WTC11 (cell line): Measurements from ENCODE around the gene TTC33. TPM values are rescaled to one million over a fixed set of nuclear protein-coding genes. Genes with fewer than 3 reads are reported as not detected.

Experiments used
- ATAC-seq: fragments of 200-7000 bp; cut with Tn5 transposase; 2 replicates; pipeline ENCODE4 v1.10.0; 2021; ENCODE audit warnings: mild to moderate bottlenecking, moderate library complexity
- CTCF ChIA-PET: fragments of 300-600 bp; sonication (Branson Sonifier 250); formaldehyde crosslinking; loops from one replicate; lab custom pipeline; 2021; ENCODE audit warnings: antibody characterized with exemption; lab: Charles Lee
- POLR2A ChIA-PET: fragments of 350-600 bp; sonication (Branson Sonifier 250); formaldehyde crosslinking; loops from one replicate; lab custom pipeline; 2021; ENCODE audit warnings: antibody characterized with exemption; lab: Charles Lee
- DNase-seq: peaks from one replicate; pipeline ENCODE4 v3.0.0; 2021; ENCODE audit warnings: low spot score
- H3K27ac Mint-ChIP-seq: 2 replicates; pipeline ENCODE4 v1.8.0; 2021; ENCODE audit warnings: mixed read lengths
- H3K27me3 Mint-ChIP-seq: 2 replicates; pipeline ENCODE4 v1.8.0; 2021; ENCODE audit warnings: low read depth, mild to moderate bottlenecking, moderate library complexity, mixed read lengths
- H3K36me3 Mint-ChIP-seq: 2 replicates; pipeline ENCODE4 v1.8.0; 2021; ENCODE audit warnings: mixed read lengths
- H3K4me1 Mint-ChIP-seq: 2 replicates; pipeline ENCODE4 v1.8.0; 2022; ENCODE audit warnings: mixed read lengths
- H3K4me3 Mint-ChIP-seq: 2 replicates; pipeline ENCODE4 v1.8.0; 2021; ENCODE audit warnings: mild to moderate bottlenecking, moderate library complexity, mixed read lengths
- H3K9me3 Mint-ChIP-seq: 2 replicates; pipeline ENCODE4 v1.8.0; 2021; ENCODE audit warnings: mixed read lengths
- ATF6 ChIP-seq: sonication (generic); formaldehyde crosslinking; IDR thresholded peaks from 2 replicates; pipeline ENCODE4 v1.8.1; 2023; ENCODE audit warnings: mild to moderate bottlenecking, missing genetic modification reagents
- CBFB ChIP-seq: sonication (generic); formaldehyde crosslinking; IDR thresholded peaks from 2 replicates; pipeline ENCODE4 v1.8.1; 2022; ENCODE audit warnings: mild to moderate bottlenecking, low read depth, missing genetic modification reagents
- CREM ChIP-seq: sonication (generic); formaldehyde crosslinking; IDR thresholded peaks from 2 replicates; pipeline ENCODE4 v1.8.1; 2022; ENCODE audit warnings: mild to moderate bottlenecking, missing genetic modification reagents, moderate library complexity
- ESRRA ChIP-seq: sonication (generic); formaldehyde crosslinking; IDR thresholded peaks from 2 replicates; pipeline ENCODE4 v1.8.1; 2022; ENCODE audit warnings: mild to moderate bottlenecking, missing genetic modification reagents, borderline replicate concordance
- FOXJ3 ChIP-seq: sonication (generic); formaldehyde crosslinking; IDR thresholded peaks from 2 replicates; pipeline ENCODE4 v1.9.0; 2021; ENCODE audit warnings: missing genetic modification reagents, mild to moderate bottlenecking, borderline replicate concordance
- GABPB1 ChIP-seq: sonication (generic); formaldehyde crosslinking; IDR thresholded peaks from 2 replicates; pipeline ENCODE4 v1.8.1; 2023; ENCODE audit warnings: mild to moderate bottlenecking, missing genetic modification reagents
- HMGXB4 ChIP-seq: sonication (generic); formaldehyde crosslinking; IDR thresholded peaks from 2 replicates; pipeline ENCODE4 v1.8.1; 2023; ENCODE audit warnings: mild to moderate bottlenecking, moderate library complexity, missing genetic modification reagents
- IRF2 ChIP-seq: sonication (generic); formaldehyde crosslinking; IDR thresholded peaks from 2 replicates; pipeline ENCODE4 v1.8.0; 2022; ENCODE audit warnings: low read depth, missing genetic modification reagents, borderline replicate concordance
- NR3C1 ChIP-seq: sonication (generic); formaldehyde crosslinking; conservative IDR thresholded peaks from 2 replicates; pipeline ENCODE4 v1.8.1; 2023; ENCODE audit warnings: low read depth, mild to moderate bottlenecking, missing genetic modification reagents
- PRRX2 ChIP-seq: fragments of 250-450 bp; sonication (Bioruptor Pico); IDR thresholded peaks from 2 replicates; pipeline ENCODE4 v1.8.0; 2021; ENCODE audit warnings: mild to moderate bottlenecking
- SMAD3 ChIP-seq: sonication (generic); formaldehyde crosslinking; IDR thresholded peaks from 2 replicates; pipeline ENCODE4 v1.8.0; 2022; ENCODE audit warnings: missing genetic modification reagents, mild to moderate bottlenecking, borderline replicate concordance
- SOX15 ChIP-seq: fragments of 250-450 bp; sonication (Bioruptor Pico); IDR thresholded peaks from 2 replicates; pipeline ENCODE4 v1.9.0; 2021; ENCODE audit warnings: mild to moderate bottlenecking
- ZNF121 ChIP-seq: sonication (generic); formaldehyde crosslinking; IDR thresholded peaks from 2 replicates; pipeline ENCODE4 v1.8.0; 2023; ENCODE audit warnings: missing genetic modification reagents
- ZNF138 ChIP-seq: sonication (generic); formaldehyde crosslinking; conservative IDR thresholded peaks from 2 replicates; pipeline ENCODE4 v1.8.1; 2022; ENCODE audit warnings: mild to moderate bottlenecking, moderate library complexity, missing genetic modification reagents
- ZNF263 ChIP-seq: sonication (generic); formaldehyde crosslinking; IDR thresholded peaks from 2 replicates; pipeline ENCODE4 v1.8.1; 2022; ENCODE audit warnings: low read depth, mild to moderate bottlenecking, moderate library complexity, missing genetic modification reagents
- ZNF396 ChIP-seq: fragments of 250-450 bp; sonication (Bioruptor Pico); IDR thresholded peaks from 2 replicates; pipeline ENCODE4 v1.8.0; 2021; ENCODE audit warnings: mild to moderate bottlenecking, moderate library complexity, borderline replicate concordance
- ZNF512 ChIP-seq: sonication (generic); formaldehyde crosslinking; IDR thresholded peaks from 2 replicates; pipeline ENCODE4 v1.8.1; 2022; ENCODE audit warnings: missing genetic modification reagents, borderline replicate concordance
- total RNA-seq: library from RNA; stranded (reverse); gene quantifications from 3 replicates; pipeline ENCODE4 v1.2.3, GENCODE V29; 2021
- TF ChIP-seq, protein P1 (sequence below): sonication (generic); formaldehyde crosslinking; IDR thresholded peaks from 2 replicates; pipeline ENCODE4 v1.8.1; 2022; ENCODE audit warnings: low read depth, mild to moderate bottlenecking, moderate library complexity, missing genetic modification reagents, borderline replicate concordance
- TF ChIP-seq, protein P2 (sequence below): sonication (generic); formaldehyde crosslinking; IDR thresholded peaks from 2 replicates; pipeline ENCODE4 v1.8.1; 2023; ENCODE audit warnings: mild to moderate bottlenecking, missing genetic modification reagents, moderate library complexity
- TF ChIP-seq, protein P3 (sequence below): sonication (generic); formaldehyde crosslinking; conservative IDR thresholded peaks from 2 replicates; pipeline ENCODE4 v1.8.1; 2022; ENCODE audit warnings: mild to moderate bottlenecking, missing genetic modification reagents
- TF ChIP-seq, protein P4 (sequence below): fragments of 250-450 bp; sonication (Bioruptor Pico); IDR thresholded peaks from 2 replicates; pipeline ENCODE4 v1.9.0; 2021; ENCODE audit warnings: mild to moderate bottlenecking
- TF ChIP-seq, protein P5 (sequence below): fragments of 250-450 bp; sonication (Bioruptor Pico); IDR thresholded peaks from 2 replicates; pipeline ENCODE4 v1.9.0; 2021; ENCODE audit warnings: mild to moderate bottlenecking

TTC33 gene
- total RNA-seq, 1 experiment from 2014 or later, result 9.2 TPM

DNA sequence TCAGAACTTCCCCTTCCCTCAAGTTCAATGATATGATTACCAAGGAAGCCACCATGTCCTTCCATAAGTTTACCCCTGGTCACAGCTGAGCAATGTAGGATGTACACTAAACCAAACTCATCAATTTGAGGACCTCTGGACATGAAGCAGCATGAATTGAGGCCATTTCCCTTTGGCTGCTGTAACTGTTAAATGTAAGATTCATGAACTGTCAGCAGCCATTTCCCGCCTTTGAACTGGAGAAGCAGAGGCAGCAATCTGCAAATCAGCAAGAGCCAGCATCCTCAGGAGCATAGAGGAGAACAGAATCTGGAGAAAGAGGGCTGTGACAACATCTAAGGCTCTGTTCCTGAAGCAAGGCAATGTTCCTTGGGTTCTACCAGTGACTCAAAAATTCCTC is 180.3 kb downstream of the TTC33 start:
- Mint-ChIP-seq H3K27ac (no peak overlapping the region), H3K4me1 (peaks cover 8% of the 10 kb centered on the region), H3K9me3 (no peaks in the 10 kb centered on the region), H3K36me3 (no peaks in the 10 kb centered on the region), H3K27me3 (no peaks in the 10 kb centered on the region), H3K4me3 (no peak overlapping the region)
- ChIA-PET POLR2A (no interaction called here), CTCF (no interaction called here)
- TF ChIP-seq FOXJ3 (CRISPR knock-in tag) (no peak), ZNF396 (CRISPR knock-in tag) (no peak), CREM (no peak), HMGXB4 (CRISPR knock-in tag) (no peak), ZNF263 (CRISPR knock-in tag) (no peak), SOX15 (no peak), ZNF138 (CRISPR knock-in tag) (no peak), GABPB1 (no peak)
- TF ChIP-seq, protein P1, sequence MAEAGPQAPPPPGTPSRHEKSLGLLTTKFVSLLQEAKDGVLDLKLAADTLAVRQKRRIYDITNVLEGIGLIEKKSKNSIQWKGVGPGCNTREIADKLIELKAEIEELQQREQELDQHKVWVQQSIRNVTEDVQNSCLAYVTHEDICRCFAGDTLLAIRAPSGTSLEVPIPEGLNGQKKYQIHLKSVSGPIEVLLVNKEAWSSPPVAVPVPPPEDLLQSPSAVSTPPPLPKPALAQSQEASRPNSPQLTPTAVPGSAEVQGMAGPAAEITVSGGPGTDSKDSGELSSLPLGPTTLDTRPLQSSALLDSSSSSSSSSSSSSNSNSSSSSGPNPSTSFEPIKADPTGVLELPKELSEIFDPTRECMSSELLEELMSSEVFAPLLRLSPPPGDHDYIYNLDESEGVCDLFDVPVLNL (CRISPR knock-in tag), result no peak
- TF ChIP-seq, protein P2, sequence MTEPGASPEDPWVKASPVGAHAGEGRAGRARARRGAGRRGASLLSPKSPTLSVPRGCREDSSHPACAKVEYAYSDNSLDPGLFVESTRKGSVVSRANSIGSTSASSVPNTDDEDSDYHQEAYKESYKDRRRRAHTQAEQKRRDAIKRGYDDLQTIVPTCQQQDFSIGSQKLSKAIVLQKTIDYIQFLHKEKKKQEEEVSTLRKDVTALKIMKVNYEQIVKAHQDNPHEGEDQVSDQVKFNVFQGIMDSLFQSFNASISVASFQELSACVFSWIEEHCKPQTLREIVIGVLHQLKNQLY (CRISPR knock-in tag), result no peak
- DNase-seq (no peak), ATAC-seq (no peak)

DNA sequence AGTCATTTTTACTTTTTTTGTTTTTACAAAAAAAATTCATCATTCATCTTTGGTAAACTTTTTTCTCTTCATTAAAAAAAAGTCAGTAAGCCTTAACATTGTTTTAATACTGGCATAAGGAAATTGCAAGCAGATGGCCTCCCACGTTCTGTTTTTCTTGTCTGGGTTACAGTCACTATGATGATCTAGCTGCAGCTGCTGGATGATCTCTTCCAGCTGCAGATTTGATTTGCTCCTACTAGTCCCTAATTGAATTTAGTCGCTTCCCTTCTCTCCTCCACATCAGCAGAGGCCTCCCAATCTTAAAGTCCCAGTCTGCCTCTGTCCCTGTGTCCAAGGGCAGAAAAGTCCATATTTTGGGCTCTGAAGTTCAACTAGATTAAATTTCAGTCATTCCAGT is 182.8 kb downstream of the TTC33 start:
- Mint-ChIP-seq H3K27me3 (no peaks in the 10 kb centered on the region), H3K4me3 (no peak overlapping the region), H3K27ac (no peak overlapping the region), H3K4me1 (peaks cover 3% of the 10 kb centered on the region; the same call in 1 of the 2 replicates)
- DNase-seq (no peak), ATAC-seq (no peak)
- CTCF ChIA-PET, result no interaction called here
- no peak for TF ChIP-seq FOXJ3 (CRISPR knock-in tag)
- no peak for TF ChIP-seq NR3C1 (CRISPR knock-in tag)
- TF ChIP-seq, all 79 proteins: peak for 0
- H3K36me3 Mint-ChIP-seq, result no peaks in the 10 kb centered on the region
- H3K9me3 Mint-ChIP-seq, result no peaks in the 10 kb centered on the region
- POLR2A ChIA-PET, result no interaction called here

- Mint-ChIP-seq H3K4me1 (no peaks in the 10 kb centered on the region), H3K27ac (no peak overlapping the region), H3K9me3 (no peaks in the 10 kb centered on the region), H3K4me3 (no peak overlapping the region), H3K36me3 (no peaks in the 10 kb centered on the region), H3K27me3 (no peaks in the 10 kb centered on the region)
- POLR2A ChIA-PET, result no interaction called here
- CTCF ChIA-PET, result no interaction called here
- no peak for DNase-seq
- no peak for ATAC-seq
- TF ChIP-seq IRF2 (CRISPR knock-in tag) (no peak), ESRRA (CRISPR knock-in tag) (no peak), SMAD3 (CRISPR knock-in tag) (no peak), PRRX2 (no peak), CBFB (no peak), ZNF121 (CRISPR knock-in tag) (no peak), CREM (no peak), ATF6 (CRISPR knock-in tag) (no peak), ZNF512 (CRISPR knock-in tag) (no peak), FOXJ3 (CRISPR knock-in tag) (no peak)
- TF ChIP-seq, protein P3, sequence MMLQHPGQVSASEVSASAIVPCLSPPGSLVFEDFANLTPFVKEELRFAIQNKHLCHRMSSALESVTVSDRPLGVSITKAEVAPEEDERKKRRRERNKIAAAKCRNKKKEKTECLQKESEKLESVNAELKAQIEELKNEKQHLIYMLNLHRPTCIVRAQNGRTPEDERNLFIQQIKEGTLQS (CRISPR knock-in tag), result no peak
- TF ChIP-seq, protein P4, sequence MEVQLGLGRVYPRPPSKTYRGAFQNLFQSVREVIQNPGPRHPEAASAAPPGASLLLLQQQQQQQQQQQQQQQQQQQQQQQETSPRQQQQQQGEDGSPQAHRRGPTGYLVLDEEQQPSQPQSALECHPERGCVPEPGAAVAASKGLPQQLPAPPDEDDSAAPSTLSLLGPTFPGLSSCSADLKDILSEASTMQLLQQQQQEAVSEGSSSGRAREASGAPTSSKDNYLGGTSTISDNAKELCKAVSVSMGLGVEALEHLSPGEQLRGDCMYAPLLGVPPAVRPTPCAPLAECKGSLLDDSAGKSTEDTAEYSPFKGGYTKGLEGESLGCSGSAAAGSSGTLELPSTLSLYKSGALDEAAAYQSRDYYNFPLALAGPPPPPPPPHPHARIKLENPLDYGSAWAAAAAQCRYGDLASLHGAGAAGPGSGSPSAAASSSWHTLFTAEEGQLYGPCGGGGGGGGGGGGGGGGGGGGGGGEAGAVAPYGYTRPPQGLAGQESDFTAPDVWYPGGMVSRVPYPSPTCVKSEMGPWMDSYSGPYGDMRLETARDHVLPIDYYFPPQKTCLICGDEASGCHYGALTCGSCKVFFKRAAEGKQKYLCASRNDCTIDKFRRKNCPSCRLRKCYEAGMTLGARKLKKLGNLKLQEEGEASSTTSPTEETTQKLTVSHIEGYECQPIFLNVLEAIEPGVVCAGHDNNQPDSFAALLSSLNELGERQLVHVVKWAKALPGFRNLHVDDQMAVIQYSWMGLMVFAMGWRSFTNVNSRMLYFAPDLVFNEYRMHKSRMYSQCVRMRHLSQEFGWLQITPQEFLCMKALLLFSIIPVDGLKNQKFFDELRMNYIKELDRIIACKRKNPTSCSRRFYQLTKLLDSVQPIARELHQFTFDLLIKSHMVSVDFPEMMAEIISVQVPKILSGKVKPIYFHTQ (CRISPR knock-in tag), result no peak
- TF ChIP-seq, protein P5, sequence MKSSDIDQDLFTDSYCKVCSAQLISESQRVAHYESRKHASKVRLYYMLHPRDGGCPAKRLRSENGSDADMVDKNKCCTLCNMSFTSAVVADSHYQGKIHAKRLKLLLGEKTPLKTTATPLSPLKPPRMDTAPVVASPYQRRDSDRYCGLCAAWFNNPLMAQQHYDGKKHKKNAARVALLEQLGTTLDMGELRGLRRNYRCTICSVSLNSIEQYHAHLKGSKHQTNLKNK (CRISPR knock-in tag), result no peak
Observed at GRCh38 chr5:40572391-40572790, 183.4 kb downstream of the TTC33 start.
